Left lung (tissue), 10 donors: ENCODE measurements around the gene UBXN11. TPM values are rescaled to one million over a fixed set of nuclear protein-coding genes. Genes with fewer than 3 reads are reported as not detected.

Experiments
- ATAC-seq: fragments of 200-7000 bp; cut with Tn5 transposase; one replicate; pipeline ENCODE4 v1.9.1; 2020; ENCODE audit warnings: moderate library complexity
- DNase-seq, 4 donors: peaks; one replicate each; pipeline ENCODE4 v3.0.0-alpha.2; 2013 to 2020
- H3K27ac ChIP-seq, 2 donors: fragments of 200-600 bp; sonication (generic) in 1 of 2; one replicate each; pipeline versions ENCODE4 v1.5.0 to v1.8.0; 2020 to 2021
- H3K27me3 ChIP-seq, 2 donors: fragments of 200-600 bp; sonication (generic) in 1 of 2; one replicate each; pipeline versions ENCODE4 v1.5.0 to v1.8.0; 2020 to 2021
- H3K36me3 ChIP-seq, 2 donors: fragments of 200-600 bp; sonication (generic) in 1 of 2; one replicate each; pipeline versions ENCODE4 v1.5.0 to v1.8.0; 2020 to 2021
- H3K4me1 ChIP-seq, 2 donors: fragments of 200-600 bp; one replicate each; pipeline ENCODE4 v1.8.0; 2021
- H3K4me3 ChIP-seq, 2 donors: fragments of 200-600 bp; sonication (generic) in 1 of 2; one replicate each; pipeline versions ENCODE4 v1.5.0 to v1.8.0; 2020 to 2021; ENCODE audit warnings: mild to moderate bottlenecking in 1 of 2
- H3K9me3 ChIP-seq, 2 donors: fragments of 200-600 bp; sonication (generic) in 1 of 2; one replicate each; pipeline versions ENCODE4 v1.5.0 to v1.8.0; 2020 to 2021
- intact Hi-C, 2 donors: fragments of 100-400 bp; cut with DNase I; formaldehyde crosslinking; loops; one replicate each; pipeline versions ENCODE4 v1.11.2 to v1.14.2; 2022
- polyA plus RNA-seq, 6 donors: library from polyadenylated mRNA; unstranded; fragments of 120-200 nt; gene quantifications; one replicate each; pipeline ENCODE4 v1.2.1, GENCODE V29; 2013; ENCODE audit not compliant: insufficient read length in 6 of 6
- total RNA-seq, 2 donors: library from RNA; stranded (reverse); fragmentation: NEBNext Ultra II Directional; extraction: Animal tissue kit (Norgen Biotek cat#: 25700); gene quantifications; one replicate each; pipeline ENCODE4 v1.2.1, GENCODE V29; 2021
- TF ChIP-seq, protein P1 (sequence below), 2 donors: fragments of 200-600 bp; sonication (generic) in 1 of 2; IDR thresholded peaks; one replicate each; pipeline versions ENCODE4 v1.5.0 to v1.8.0; 2021; ENCODE audit warnings: antibody characterized with exemption in 2 of 2
- donor health status: DM: no; HTN: yes; CAD: no.
- donor health status: DM: no; HTN: no; CAD: no.

UBXN11 gene
- total and polyA plus RNA-seq, 8 donors, result 23.0 to 43.1 (median 26.1) TPM

DNA sequence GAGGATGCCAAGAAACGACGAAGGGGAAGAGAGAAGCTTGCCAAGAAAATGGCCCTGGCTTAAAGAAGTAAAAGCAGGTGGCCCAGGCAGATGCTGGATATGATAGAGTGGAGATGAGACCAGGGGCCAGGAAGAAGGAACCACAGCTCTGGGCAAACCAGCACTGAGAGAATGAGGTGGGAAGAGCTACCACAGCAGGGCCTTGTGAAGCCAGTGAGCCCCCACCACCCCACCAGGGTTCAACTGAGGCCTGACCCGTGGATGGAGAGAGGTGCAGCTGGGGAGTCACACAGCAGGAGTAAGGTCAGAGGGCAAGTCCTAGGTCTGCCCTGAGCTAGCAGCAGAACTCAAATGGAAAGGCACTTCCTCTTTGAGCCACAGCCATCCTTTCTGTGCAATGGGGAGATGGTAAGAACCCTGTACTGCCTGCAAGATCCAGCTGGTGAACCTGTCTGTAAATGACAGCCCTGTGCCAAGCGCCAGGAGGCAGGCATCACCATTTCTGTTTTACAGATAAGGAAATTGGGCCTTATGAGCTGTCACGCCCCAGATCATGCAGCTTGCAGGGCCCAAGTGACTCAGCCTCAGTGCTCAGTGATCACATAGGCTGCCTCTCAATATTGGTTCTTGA lies 18.0 kb downstream of the UBXN11 start:
- intact Hi-C loops, result no loop called here
- TF ChIP-seq, protein P1, sequence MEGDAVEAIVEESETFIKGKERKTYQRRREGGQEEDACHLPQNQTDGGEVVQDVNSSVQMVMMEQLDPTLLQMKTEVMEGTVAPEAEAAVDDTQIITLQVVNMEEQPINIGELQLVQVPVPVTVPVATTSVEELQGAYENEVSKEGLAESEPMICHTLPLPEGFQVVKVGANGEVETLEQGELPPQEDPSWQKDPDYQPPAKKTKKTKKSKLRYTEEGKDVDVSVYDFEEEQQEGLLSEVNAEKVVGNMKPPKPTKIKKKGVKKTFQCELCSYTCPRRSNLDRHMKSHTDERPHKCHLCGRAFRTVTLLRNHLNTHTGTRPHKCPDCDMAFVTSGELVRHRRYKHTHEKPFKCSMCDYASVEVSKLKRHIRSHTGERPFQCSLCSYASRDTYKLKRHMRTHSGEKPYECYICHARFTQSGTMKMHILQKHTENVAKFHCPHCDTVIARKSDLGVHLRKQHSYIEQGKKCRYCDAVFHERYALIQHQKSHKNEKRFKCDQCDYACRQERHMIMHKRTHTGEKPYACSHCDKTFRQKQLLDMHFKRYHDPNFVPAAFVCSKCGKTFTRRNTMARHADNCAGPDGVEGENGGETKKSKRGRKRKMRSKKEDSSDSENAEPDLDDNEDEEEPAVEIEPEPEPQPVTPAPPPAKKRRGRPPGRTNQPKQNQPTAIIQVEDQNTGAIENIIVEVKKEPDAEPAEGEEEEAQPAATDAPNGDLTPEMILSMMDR (IDR thresholded peaks at IDR 0.05), result no peak
- peak overlapping the region; percentile 67 to 98 for H3K27ac ChIP-seq

DNA sequence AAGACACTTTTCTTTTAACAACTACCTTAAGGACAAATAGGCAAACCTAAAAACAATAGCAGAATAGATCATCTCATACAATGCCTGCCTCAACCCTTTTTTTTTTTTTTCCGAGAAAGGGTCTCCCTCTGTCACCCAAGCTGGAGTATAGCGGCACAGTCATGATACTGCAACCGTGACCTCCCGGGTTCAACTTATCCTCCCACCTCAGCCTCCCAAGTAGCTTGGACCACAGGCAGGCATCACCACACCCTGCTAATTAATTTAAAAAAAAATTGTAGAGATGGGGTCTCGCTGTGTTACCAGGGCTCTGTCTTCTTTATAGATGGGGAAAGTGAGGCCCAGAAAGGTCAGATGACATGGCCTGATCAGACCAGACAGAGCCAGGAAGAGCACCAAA lies 18.6 kb downstream of the UBXN11 start:
- Histone ChIP-seq H3K4me1 (peaks cover 6 to 100% of the 10 kb centered on the region in 2 donors), H3K36me3 (peaks cover 0 to 16% of the 10 kb centered on the region in 2 donors), H3K27me3 (no peaks in the 10 kb centered on the region), H3K27ac (peak overlapping the region; percentile 67 to 98), H3K9me3 (no peaks in the 10 kb centered on the region), H3K4me3 (no peak overlapping the region)
- no peak for ATAC-seq
- intact Hi-C loops, result no loop called here
- no peak for DNase-seq
- TF ChIP-seq, protein P1 (IDR thresholded peaks at IDR 0.05), result no peak

More for the DNA sequence above, 18.0 kb downstream of the UBXN11 start:
- Histone ChIP-seq H3K4me3 (no peak overlapping the region), H3K36me3 (peaks cover 0 to 9% of the 10 kb centered on the region in 2 donors), H3K9me3 (no peaks in the 10 kb centered on the region), H3K4me1 (peaks cover 6 to 95% of the 10 kb centered on the region in 2 donors), H3K27me3 (no peaks in the 10 kb centered on the region)
- ATAC-seq, result peak; percentile 3
- DNase-seq, result no peak

DNA sequence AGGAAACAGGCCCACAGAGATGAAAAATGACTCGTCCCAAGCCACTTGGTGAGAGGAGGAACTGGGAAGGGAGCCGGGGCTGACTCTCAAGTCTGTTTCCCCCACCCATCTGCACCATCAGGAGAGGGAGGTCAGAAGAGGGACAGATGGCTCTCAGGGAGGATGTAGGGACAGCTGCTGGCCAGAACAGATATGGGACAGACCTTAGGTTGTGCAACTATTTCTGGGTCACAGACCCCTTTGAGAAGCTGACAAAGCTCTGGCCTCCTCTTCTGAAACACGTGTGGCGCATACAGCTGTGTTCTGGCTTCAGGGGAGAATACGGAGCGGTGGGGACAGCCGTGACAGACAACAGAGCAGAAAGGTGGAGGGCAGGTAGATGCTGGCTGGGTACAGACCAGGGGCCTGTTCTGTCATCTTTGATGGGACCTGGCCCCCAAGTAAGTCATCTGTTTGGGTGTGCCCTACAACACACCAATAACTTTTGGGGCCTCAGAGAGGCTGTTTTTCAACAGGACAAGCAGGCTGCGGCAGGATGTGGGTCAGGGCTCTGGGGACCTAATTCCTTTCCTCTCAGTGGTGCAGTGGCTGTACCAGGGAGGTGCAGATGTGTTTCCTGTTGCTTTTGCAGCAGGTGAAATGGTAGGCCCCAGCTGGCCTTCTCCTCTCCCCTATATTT lies 19.3 kb downstream of the UBXN11 start:
- Histone ChIP-seq H3K27ac (peak overlapping the region in 1 of 2 donors; percentile 98), H3K4me3 (no peak overlapping the region), H3K27me3 (no peaks in the 10 kb centered on the region), H3K36me3 (peaks cover 0 to 22% of the 10 kb centered on the region in 2 donors), H3K9me3 (no peaks in the 10 kb centered on the region), H3K4me1 (peaks cover 6 to 100% of the 10 kb centered on the region in 2 donors)
- TF ChIP-seq, protein P1 (IDR thresholded peaks at IDR 0.05), result no peak
- peak; percentile 3 for ATAC-seq
- intact Hi-C loops, result no loop called here
- no peak for DNase-seq

DNA sequence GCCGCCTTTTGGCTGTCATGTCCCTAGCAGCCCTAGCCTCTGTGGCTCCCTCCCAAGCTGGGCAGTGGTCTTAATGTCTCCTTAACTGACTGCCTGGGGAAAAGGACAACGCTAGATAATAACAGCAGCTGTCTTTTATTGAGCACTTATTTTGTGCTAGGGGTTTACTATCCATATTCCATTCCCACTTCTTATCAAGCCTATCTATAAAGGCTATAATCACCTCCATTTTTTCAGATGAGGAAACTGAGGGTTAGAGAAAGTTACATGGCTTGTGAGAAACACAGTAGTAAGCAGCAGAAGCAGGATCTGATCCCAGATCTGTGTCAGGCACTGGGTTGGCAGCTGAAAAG lies 20.4 kb downstream of the UBXN11 start:
- Histone ChIP-seq H3K4me3 (no peak overlapping the region), H3K9me3 (no peaks in the 10 kb centered on the region), H3K36me3 (peaks cover 0 to 33% of the 10 kb centered on the region in 2 donors), H3K27me3 (no peaks in the 10 kb centered on the region), H3K27ac (peak overlapping the region in 1 of 2 donors; percentile 98), H3K4me1 (peaks cover 12 to 100% of the 10 kb centered on the region in 2 donors)
- TF ChIP-seq, protein P1 (IDR thresholded peaks at IDR 0.05), result no peak
- DNase-seq (no peak), ATAC-seq (no peak)
- intact Hi-C loops, result no loop called here

DNA sequence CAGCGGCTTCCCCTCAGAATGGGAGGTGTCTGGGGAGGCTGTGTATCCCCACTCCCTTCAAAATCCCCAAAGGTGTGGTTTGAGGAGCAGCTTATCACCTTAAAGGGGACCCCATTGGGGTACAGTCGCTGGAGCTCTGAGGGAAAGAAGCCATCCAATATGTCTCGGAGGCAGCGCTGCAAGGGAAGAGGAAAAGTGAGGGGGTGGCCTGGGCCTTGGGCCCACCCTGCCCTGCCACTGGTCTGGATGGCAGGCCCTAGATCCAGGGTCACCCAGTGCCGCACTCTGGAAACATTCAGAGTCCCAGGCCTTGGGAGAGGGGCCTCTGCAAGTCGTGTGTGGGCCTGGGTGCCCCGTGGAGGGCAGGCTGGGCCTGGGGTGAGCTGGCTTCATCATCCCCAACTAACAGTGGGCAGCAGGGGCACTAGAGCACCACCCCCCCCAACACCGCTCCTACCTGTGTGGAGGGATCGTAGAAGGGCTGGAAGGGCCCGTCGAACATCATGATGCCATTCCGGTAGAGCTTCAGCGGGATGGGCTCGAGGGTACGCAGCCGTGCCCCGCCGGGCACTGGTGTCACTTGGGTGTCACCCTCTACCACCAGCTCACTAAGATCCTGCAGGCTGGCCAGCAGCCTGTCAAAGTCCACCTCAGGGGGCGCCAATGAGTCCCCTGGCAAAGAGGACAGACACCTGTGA lies 20.9 kb downstream of the UBXN11 start:
- TF ChIP-seq, protein P1 (IDR thresholded peaks at IDR 0.05), result peak; percentile 9 to 11
- intact Hi-C loops, result no loop called here
- Histone ChIP-seq H3K36me3 (peaks cover 0 to 36% of the 10 kb centered on the region in 2 donors), H3K4me3 (no peak overlapping the region), H3K27me3 (no peaks in the 10 kb centered on the region), H3K4me1 (peaks cover 14 to 100% of the 10 kb centered on the region in 2 donors), H3K9me3 (no peaks in the 10 kb centered on the region), H3K27ac (peak overlapping the region in 1 of 2 donors; percentile 98)
- ATAC-seq, result no peak
- no peak for DNase-seq
